DOHH2 (cell line): ENCODE results near the gene NT5DC1.

ENCODE experiments used
- CTCF ChIP-seq: fragments of 200-600 bp; sonication (generic); IDR thresholded peaks from one replicate; pipeline ENCODE4 v1.5.1; 2014; ENCODE audit warnings: antibody characterized with exemption, mild to moderate bottlenecking, low read depth, low read length; ENCODE audit not compliant: poor library complexity, severe bottlenecking
- EZH2phosphoT487 ChIP-seq: fragments of 200-600 bp; sonication (generic); IDR thresholded peaks from 2 replicates; pipeline ENCODE4 v1.6.1; 2017; ENCODE audit warnings: borderline replicate concordance, mild to moderate bottlenecking, antibody characterized with exemption, low read length, moderate library complexity, mixed read lengths

- no peak for TF ChIP-seq CTCF
- TF ChIP-seq EZH2phosphoT487, result no peak
Measured at GRCh38 chr6:116196841-116197240, 96.2 kb downstream of the NT5DC1 start.
